NT2/D1 (cell line): Measurements from ENCODE around the gene ADGRG3.

Source experiments
- YY1 ChIP-seq: IDR thresholded peaks from 2 replicates; pipeline ENCODE4 v1.6.1; 2011; ENCODE audit not compliant: insufficient read length, insufficient read depth
- ZNF274 ChIP-seq: IDR thresholded peaks from 2 replicates; pipeline ENCODE4 v1.6.1; 2011; ENCODE audit warnings: mild to moderate bottlenecking, low read depth, low read length

DNA sequence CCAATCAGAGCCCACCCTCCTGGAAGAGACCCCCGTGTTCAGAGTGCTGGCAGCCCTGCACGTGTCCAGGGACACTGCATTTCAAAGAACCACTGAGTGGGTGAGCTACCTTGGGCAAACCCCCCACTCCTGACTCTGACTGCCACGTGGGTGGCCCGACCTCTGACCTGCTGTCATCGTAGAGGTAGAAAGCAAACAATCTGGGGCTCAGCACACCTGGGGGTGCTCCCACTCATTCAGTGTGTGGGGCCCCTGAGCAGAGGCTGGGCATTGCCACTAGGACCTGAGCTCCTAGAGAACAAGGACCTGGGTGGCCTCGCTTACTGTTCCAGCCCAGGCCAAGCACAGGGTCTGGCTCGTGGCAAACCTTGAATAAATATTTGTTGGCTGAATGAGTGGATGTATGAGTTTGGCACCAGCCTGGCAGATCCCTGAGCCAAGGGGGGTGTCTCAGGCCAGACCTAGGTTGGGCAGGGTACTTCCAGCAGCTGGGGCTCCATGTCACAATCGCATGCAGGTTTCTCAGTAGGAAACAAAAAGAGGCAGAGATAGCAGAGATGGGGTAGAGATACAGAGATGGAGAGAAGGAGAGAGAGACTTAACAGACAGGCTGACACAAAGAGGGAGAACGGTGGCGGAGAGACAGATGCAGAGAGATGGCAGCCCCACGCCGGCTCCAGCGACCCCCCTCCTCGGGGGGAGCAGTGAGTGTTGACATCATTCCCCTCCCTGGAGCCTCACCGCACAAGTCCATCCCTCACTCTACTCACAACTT, 21.1 kb downstream of the ADGRG3 start:
- no peak for TF ChIP-seq ZNF274
- TF ChIP-seq YY1: no peak
